ENCODE data around the gene GALNT1.

DNA sequence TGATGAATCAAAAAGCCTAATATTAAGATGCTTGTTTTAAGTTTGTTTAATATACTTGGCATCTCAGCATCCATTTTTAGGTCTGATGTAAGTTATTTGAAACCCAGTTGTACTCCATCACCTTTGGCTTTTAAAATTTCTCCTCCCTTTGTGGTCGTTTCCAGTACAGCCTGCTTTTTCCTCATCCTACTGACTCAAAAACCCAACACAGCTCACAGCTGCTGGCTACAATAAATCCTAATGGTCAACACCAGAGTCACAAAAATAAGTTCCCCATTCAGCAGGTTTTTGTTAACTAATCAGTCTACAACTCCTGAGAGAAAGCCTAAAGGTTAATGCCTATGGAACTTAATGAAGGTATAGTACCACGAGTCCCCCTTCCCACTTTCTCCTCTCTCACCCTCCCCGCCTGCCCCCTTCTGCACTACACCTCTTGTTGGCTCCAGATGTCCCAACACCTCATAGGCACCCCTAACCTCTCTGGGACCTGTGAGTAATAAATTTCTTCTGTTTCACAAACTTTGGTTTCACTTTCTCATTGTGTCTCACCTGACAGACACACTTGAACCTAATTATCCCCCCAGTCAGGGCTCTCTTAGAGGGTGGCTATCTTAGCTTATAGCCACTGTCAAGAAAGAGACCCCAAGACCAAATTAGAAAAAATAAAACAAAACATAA, 148.6 kb downstream of the GALNT1 start:
- TF ChIP-seq, protein P1, sequence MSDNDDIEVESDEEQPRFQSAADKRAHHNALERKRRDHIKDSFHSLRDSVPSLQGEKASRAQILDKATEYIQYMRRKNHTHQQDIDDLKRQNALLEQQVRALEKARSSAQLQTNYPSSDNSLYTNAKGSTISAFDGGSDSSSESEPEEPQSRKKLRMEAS (CRISPR knock-in tag; IDR thresholded peaks at IDR 0.05), result no peak
- TF ChIP-seq, protein P2, sequence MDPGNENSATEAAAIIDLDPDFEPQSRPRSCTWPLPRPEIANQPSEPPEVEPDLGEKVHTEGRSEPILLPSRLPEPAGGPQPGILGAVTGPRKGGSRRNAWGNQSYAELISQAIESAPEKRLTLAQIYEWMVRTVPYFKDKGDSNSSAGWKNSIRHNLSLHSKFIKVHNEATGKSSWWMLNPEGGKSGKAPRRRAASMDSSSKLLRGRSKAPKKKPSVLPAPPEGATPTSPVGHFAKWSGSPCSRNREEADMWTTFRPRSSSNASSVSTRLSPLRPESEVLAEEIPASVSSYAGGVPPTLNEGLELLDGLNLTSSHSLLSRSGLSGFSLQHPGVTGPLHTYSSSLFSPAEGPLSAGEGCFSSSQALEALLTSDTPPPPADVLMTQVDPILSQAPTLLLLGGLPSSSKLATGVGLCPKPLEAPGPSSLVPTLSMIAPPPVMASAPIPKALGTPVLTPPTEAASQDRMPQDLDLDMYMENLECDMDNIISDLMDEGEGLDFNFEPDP (CRISPR knock-in tag; IDR thresholded peaks at IDR 0.05), result no peak
- TF ChIP-seq, protein P3, sequence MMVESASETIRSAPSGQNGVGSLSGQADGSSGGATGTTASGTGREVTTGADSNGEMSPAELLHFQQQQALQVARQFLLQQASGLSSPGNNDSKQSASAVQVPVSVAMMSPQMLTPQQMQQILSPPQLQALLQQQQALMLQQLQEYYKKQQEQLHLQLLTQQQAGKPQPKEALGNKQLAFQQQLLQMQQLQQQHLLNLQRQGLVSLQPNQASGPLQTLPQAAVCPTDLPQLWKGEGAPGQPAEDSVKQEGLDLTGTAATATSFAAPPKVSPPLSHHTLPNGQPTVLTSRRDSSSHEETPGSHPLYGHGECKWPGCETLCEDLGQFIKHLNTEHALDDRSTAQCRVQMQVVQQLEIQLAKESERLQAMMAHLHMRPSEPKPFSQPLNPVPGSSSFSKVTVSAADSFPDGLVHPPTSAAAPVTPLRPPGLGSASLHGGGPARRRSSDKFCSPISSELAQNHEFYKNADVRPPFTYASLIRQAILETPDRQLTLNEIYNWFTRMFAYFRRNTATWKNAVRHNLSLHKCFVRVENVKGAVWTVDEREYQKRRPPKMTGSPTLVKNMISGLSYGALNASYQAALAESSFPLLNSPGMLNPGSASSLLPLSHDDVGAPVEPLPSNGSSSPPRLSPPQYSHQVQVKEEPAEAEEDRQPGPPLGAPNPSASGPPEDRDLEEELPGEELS (CRISPR knock-in tag; IDR thresholded peaks at IDR 0.05; ENCODE audit: borderline replicate concordance), result no peak
- TF ChIP-seq FOXJ3 (CRISPR knock-in tag; IDR thresholded peaks at IDR 0.05), result no peak
- no peak for TF ChIP-seq NRF1 (conservative IDR thresholded peaks at IDR 0.05 in 1 of 2, IDR thresholded peaks at IDR 0.05 in 1 of 2)
- TF ChIP-seq ZNF184 (CRISPR knock-in tag; IDR thresholded peaks at IDR 0.05), result no peak
- TF ChIP-seq, protein P4, sequence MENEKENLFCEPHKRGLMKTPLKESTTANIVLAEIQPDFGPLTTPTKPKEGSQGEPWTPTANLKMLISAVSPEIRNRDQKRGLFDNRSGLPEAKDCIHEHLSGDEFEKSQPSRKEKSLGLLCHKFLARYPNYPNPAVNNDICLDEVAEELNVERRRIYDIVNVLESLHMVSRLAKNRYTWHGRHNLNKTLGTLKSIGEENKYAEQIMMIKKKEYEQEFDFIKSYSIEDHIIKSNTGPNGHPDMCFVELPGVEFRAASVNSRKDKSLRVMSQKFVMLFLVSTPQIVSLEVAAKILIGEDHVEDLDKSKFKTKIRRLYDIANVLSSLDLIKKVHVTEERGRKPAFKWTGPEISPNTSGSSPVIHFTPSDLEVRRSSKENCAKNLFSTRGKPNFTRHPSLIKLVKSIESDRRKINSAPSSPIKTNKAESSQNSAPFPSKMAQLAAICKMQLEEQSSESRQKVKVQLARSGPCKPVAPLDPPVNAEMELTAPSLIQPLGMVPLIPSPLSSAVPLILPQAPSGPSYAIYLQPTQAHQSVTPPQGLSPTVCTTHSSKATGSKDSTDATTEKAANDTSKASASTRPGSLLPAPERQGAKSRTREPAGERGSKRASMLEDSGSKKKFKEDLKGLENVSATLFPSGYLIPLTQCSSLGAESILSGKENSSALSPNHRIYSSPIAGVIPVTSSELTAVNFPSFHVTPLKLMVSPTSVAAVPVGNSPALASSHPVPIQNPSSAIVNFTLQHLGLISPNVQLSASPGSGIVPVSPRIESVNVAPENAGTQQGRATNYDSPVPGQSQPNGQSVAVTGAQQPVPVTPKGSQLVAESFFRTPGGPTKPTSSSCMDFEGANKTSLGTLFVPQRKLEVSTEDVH (IDR thresholded peaks at IDR 0.05; ENCODE audit: low read depth, partially characterized antibody), result no peak
- TF ChIP-seq, protein P5, sequence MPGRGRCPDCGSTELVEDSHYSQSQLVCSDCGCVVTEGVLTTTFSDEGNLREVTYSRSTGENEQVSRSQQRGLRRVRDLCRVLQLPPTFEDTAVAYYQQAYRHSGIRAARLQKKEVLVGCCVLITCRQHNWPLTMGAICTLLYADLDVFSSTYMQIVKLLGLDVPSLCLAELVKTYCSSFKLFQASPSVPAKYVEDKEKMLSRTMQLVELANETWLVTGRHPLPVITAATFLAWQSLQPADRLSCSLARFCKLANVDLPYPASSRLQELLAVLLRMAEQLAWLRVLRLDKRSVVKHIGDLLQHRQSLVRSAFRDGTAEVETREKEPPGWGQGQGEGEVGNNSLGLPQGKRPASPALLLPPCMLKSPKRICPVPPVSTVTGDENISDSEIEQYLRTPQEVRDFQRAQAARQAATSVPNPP (IDR thresholded peaks at IDR 0.05; ENCODE audit: borderline replicate concordance, insufficient read depth, insufficient read length), result no peak
- TF ChIP-seq ZKSCAN3 (CRISPR knock-in tag; IDR thresholded peaks at IDR 0.05), result no peak
- TF ChIP-seq, protein P6, sequence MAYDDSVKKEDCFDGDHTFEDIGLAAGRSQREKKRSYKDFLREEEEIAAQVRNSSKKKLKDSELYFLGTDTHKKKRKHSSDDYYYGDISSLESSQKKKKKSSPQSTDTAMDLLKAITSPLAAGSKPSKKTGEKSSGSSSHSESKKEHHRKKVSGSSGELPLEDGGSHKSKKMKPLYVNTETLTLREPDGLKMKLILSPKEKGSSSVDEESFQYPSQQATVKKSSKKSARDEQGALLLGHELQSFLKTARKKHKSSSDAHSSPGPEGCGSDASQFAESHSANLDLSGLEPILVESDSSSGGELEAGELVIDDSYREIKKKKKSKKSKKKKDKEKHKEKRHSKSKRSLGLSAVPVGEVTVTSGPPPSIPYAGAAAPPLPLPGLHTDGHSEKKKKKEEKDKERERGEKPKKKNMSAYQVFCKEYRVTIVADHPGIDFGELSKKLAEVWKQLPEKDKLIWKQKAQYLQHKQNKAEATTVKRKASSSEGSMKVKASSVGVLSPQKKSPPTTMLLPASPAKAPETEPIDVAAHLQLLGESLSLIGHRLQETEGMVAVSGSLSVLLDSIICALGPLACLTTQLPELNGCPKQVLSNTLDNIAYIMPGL (CRISPR knock-in tag; IDR thresholded peaks at IDR 0.05), result no peak

All from K562 (cell line).